B cell (primary cell): Measurements from ENCODE around the gene AHRR. TPM values are rescaled to one million over a fixed set of nuclear protein-coding genes. Genes with fewer than 3 reads are reported as not detected.
"Not testable (repeated sequence)": the region's sequence is repeated elsewhere in the genome, so short reads cannot be mapped to it uniquely, and the experiment has no call there.

Experiments used
- ATAC-seq: fragments of 200-7000 bp; cut with Tn5 transposase; one replicate; pipeline ENCODE4 v1.10.0; 2021; ENCODE audit warnings: low read depth, mild to moderate bottlenecking, moderate number of reproducible peaks, moderate library complexity
- CTCF ChIA-PET: fragments of 350-600 bp; sonication (Branson Sonifier 250); formaldehyde crosslinking; loops from one replicate; lab custom pipeline; 2021; ENCODE audit warnings: antibody characterized with exemption, inconsistent platforms; lab: Charles Lee
- POLR2A ChIA-PET: fragments of 350-600 bp; sonication (Branson Sonifier 250); formaldehyde crosslinking; loops from one replicate; lab custom pipeline; 2021; ENCODE audit warnings: antibody characterized with exemption; lab: Charles Lee
- DNase-seq: peaks from one replicate; pipeline ENCODE4 v3.0.0; 2013
- H2AFZ ChIP-seq: 2 replicates; pipeline ENCODE4 v1.6.1; 2012; ENCODE audit warnings: mild to moderate bottlenecking, low read depth, low read length; ENCODE audit not compliant: insufficient read depth, poor library complexity, severe bottlenecking
- H3K27ac ChIP-seq, 2 donors: 1 replicate in 1 of 2; 2 replicates in 1 of 2; pipeline ENCODE4 v1.5.1; 2012 to 2013; ENCODE audit warnings: low read length in 2 of 2, mild to moderate bottlenecking in 2 of 2, moderate library complexity in 1 of 2
- H3K27me3 ChIP-seq, 4 experiments: fragments of 200-600 bp in 1 of 4; sonication (generic) in 1 of 4; replicated peaks in 1 of 4; 1 replicate in 2 of 4; 2 replicates in 2 of 4; pipeline versions ENCODE4 v1.6.1 to v1.7.0; 2013 to 2016; ENCODE audit warnings: low read length in 3 of 4, mild to moderate bottlenecking in 2 of 4, mixed read lengths in 1 of 4, moderate library complexity in 1 of 4; ENCODE audit not compliant: insufficient read depth in 4 of 4, control insufficient read depth in 3 of 4; ENCODE audit errors: control extremely low read depth in 1 of 4
- H3K36me3 ChIP-seq, 2 experiments: replicated peaks in 1 of 2; 1 replicate in 1 of 2; 2 replicates in 1 of 2; pipeline versions ENCODE4 v1.6.1 to v1.7.1; 2013; ENCODE audit warnings: low read length in 1 of 2; ENCODE audit not compliant: insufficient read depth in 2 of 2, control insufficient read depth in 1 of 2; ENCODE audit errors: control extremely low read depth in 1 of 2, extremely low read depth in 1 of 2
- H3K4me1 ChIP-seq, 2 donors: fragments of 200-600 bp in 1 of 2; sonication (generic) in 1 of 2; 1 replicate in 1 of 2; 2 replicates in 1 of 2; pipeline versions ENCODE4 v1.5.1 to v1.6.1; 2013 to 2017; ENCODE audit warnings: low read length in 2 of 2; ENCODE audit not compliant: control insufficient read depth in 2 of 2, insufficient read depth in 2 of 2
- H3K4me2 ChIP-seq: replicated peaks from 2 replicates; pipeline ENCODE3; 2012; ENCODE audit warnings: mild to moderate bottlenecking, low read depth, low read length; ENCODE audit not compliant: poor library complexity, severe bottlenecking
- H3K4me3 ChIP-seq, 5 experiments: fragments of 200-600 bp in 1 of 5; sonication (generic) in 1 of 5; 1 replicate in 3 of 5; 2 replicates in 2 of 5; pipeline versions ENCODE4 v1.5.1 to v1.7.0; 2011 to 2016; ENCODE audit warnings: low read length in 4 of 5, mild to moderate bottlenecking in 4 of 5, low read depth in 2 of 5, control low read depth in 1 of 5, moderate library complexity in 1 of 5; ENCODE audit not compliant: insufficient read depth in 1 of 5; ENCODE audit errors: control extremely low read depth in 1 of 5, extremely low read depth in 1 of 5
- H3K79me2 ChIP-seq: fragments of 200-600 bp; sonication (generic); one replicate; pipeline ENCODE4 v1.6.0; 2016; ENCODE audit warnings: low read length; ENCODE audit not compliant: control insufficient read depth, insufficient read depth
- H3K9ac ChIP-seq: fragments of 200-600 bp; sonication (generic); 2 replicates; pipeline ENCODE4 v1.6.1; 2017; ENCODE audit warnings: mild to moderate bottlenecking, low read length, moderate library complexity
- H3K9me3 ChIP-seq, 3 donors: one replicate each; pipeline versions ENCODE4 v1.6.1 to v1.7.1; 2013; ENCODE audit warnings: low read length in 2 of 3; ENCODE audit not compliant: control insufficient read depth in 2 of 3, insufficient read depth in 1 of 3; ENCODE audit errors: control extremely low read depth in 1 of 3
- H4K20me1 ChIP-seq: 2 replicates; pipeline ENCODE4 v1.6.0; 2012; ENCODE audit warnings: mild to moderate bottlenecking, low read length; ENCODE audit not compliant: insufficient read depth, control insufficient read depth, poor library complexity, severe bottlenecking
- H3K27ac Mint-ChIP-seq: one replicate; pipeline ENCODE4 v1.8.0; 2021; ENCODE audit warnings: mixed read lengths
- H3K27me3 Mint-ChIP-seq: one replicate; pipeline ENCODE4 v1.8.0; 2021; ENCODE audit warnings: mixed read lengths
- H3K4me1 Mint-ChIP-seq: one replicate; pipeline ENCODE4 v1.8.0; 2021; ENCODE audit warnings: mixed read lengths
- H3K4me3 Mint-ChIP-seq: one replicate; pipeline ENCODE4 v1.8.0; 2021; ENCODE audit warnings: mixed read lengths
- H3K9me3 Mint-ChIP-seq: one replicate; pipeline ENCODE4 v1.8.0; 2022; ENCODE audit warnings: mixed read lengths; ENCODE audit not compliant: insufficient read depth
- EZH2 ChIP-seq: IDR thresholded peaks from 2 replicates; pipeline ENCODE4 v1.6.1; 2012; ENCODE audit warnings: borderline replicate concordance, low read depth, mild to moderate bottlenecking, moderate library complexity, low read length; ENCODE audit not compliant: insufficient read depth, poor library complexity, severe bottlenecking
- WGBS: methylation state at CpG from one replicate; pipeline ENCODE4 v1.1.5; 2013; ENCODE audit warnings: missing lambda C conversion rate; ENCODE audit not compliant: insufficient coverage; 5-methylcytosine and 5-hydroxymethylcytosine counted together
- intact Hi-C: fragments of 100-400 bp; cut with micrococcal nuclease; formaldehyde crosslinking; loops from one replicate; pipeline ENCODE4 v1.10.0; 2022
- polyA plus RNA-seq: library from polyadenylated mRNA; depleted of rRNA; stranded (reverse); fragments of >200 nt; gene quantifications from 2 replicates; pipeline ENCODE4 v1.2.3, GENCODE V29; 2012
- total RNA-seq, 2 donors: library from RNA; stranded (reverse); fragments of 120-200 nt in 1 of 2; gene quantifications; 1 replicate in 1 of 2; 2 replicates in 1 of 2; pipeline versions ENCODE4 v1.2.3 to v1.2.4, GENCODE V29; 2013 to 2022
- TF ChIP-seq, protein P1 (sequence below): fragments of 200-600 bp; IDR thresholded peaks from one replicate; pipeline ENCODE4 v1.8.0; 2022; ENCODE audit warnings: antibody characterized with exemption, mild to moderate bottlenecking

AHRR gene
- total and polyA plus RNA-seq, 2 donors (not counting 1 experiment from before 2014, with no cell fraction given) = 0.13 to 1.7 TPM

- Histone ChIP-seq H2AFZ (no peak overlapping the region), H3K27me3 (peaks cover 0 to 16% (median 1%) of the 10 kb centered on the region in 4 experiments), H4K20me1 (no peaks in the 10 kb centered on the region), H3K4me1 (no peaks in the 10 kb centered on the region), H3K9me3 (peaks cover 1 to 26% (median 12%) of the 10 kb centered on the region in 3 donors), H3K4me2 (no peak overlapping the region), H3K36me3 (no peaks in the 10 kb centered on the region), H3K79me2 (no peaks in the 10 kb centered on the region), H3K9ac (no peak overlapping the region), H3K4me3 (no peak overlapping the region), H3K27ac (no peak overlapping the region)
- Mint-ChIP-seq H3K27me3 (peaks cover 21% of the 10 kb centered on the region), H3K4me1 (no peaks in the 10 kb centered on the region), H3K9me3 (peaks cover 3% of the 10 kb centered on the region), H3K4me3 (no peak overlapping the region), H3K27ac (no peak overlapping the region)
- TF ChIP-seq, protein P1, sequence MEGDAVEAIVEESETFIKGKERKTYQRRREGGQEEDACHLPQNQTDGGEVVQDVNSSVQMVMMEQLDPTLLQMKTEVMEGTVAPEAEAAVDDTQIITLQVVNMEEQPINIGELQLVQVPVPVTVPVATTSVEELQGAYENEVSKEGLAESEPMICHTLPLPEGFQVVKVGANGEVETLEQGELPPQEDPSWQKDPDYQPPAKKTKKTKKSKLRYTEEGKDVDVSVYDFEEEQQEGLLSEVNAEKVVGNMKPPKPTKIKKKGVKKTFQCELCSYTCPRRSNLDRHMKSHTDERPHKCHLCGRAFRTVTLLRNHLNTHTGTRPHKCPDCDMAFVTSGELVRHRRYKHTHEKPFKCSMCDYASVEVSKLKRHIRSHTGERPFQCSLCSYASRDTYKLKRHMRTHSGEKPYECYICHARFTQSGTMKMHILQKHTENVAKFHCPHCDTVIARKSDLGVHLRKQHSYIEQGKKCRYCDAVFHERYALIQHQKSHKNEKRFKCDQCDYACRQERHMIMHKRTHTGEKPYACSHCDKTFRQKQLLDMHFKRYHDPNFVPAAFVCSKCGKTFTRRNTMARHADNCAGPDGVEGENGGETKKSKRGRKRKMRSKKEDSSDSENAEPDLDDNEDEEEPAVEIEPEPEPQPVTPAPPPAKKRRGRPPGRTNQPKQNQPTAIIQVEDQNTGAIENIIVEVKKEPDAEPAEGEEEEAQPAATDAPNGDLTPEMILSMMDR = no peak
- ATAC-seq (no peak), DNase-seq (no peak)
- CTCF ChIA-PET = no interaction called here
- POLR2A ChIA-PET = no interaction called here
- intact Hi-C loops = no loop called here
These were observed 61.6 kb downstream of the AHRR start for GRCh38 chr5:383066-383465.

GRCh38 chr5:383621-384020 is 62.1 kb downstream of the AHRR start:
- H3K4me3 Mint-ChIP-seq = no peak overlapping the region
- ATAC-seq = no peak
- no peak overlapping the region for H2AFZ ChIP-seq
- H3K4me2 ChIP-seq = no peak overlapping the region
- H3K9ac ChIP-seq = no peak overlapping the region
- intact Hi-C loops = no loop called here
- H3K27me3 ChIP-seq = peaks cover 0 to 21% (median 3%) of the 10 kb centered on the region in 4 experiments
- WGBS = no CpG with 5 or more reads among the region's 3 CpGs
- no peaks in the 10 kb centered on the region for H3K36me3 ChIP-seq
- H3K4me1 Mint-ChIP-seq = no peaks in the 10 kb centered on the region
- H3K27ac ChIP-seq = no peak overlapping the region
- H3K4me3 ChIP-seq = no peak overlapping the region
- H3K79me2 ChIP-seq = no peaks in the 10 kb centered on the region
- peaks cover 1 to 31% (median 12%) of the 10 kb centered on the region in 3 donors for H3K9me3 ChIP-seq
- TF ChIP-seq, protein P1 = no peak
- TF ChIP-seq EZH2 = no peak
- ChIA-PET POLR2A (no interaction called here), CTCF (no interaction called here)
- H3K4me1 ChIP-seq = no peaks in the 10 kb centered on the region
- peaks cover 3% of the 10 kb centered on the region for H3K9me3 Mint-ChIP-seq
- H3K27me3 Mint-ChIP-seq = peaks cover 25% of the 10 kb centered on the region
- no peak overlapping the region for H3K27ac Mint-ChIP-seq
- no peak for DNase-seq
- no peaks in the 10 kb centered on the region for H4K20me1 ChIP-seq

GRCh38 chr5:384576-384975 is 63.1 kb downstream of the AHRR start:
- H3K9me3 Mint-ChIP-seq, intact Hi-C loops, H3K4me3 ChIP-seq, H3K4me1 ChIP-seq, H2AFZ ChIP-seq, POLR2A ChIA-PET, CTCF ChIA-PET, H3K4me2 ChIP-seq, H3K27ac Mint-ChIP-seq, H3K27ac ChIP-seq, H3K79me2 ChIP-seq, H3K4me3 Mint-ChIP-seq, ATAC-seq, H3K9ac ChIP-seq, H3K4me1 Mint-ChIP-seq, H4K20me1 ChIP-seq, H3K36me3 ChIP-seq, DNase-seq: not testable (repeated sequence)
- WGBS = 100% methylated on average over 5 of the region's 7 CpGs
- Histone ChIP-seq H3K27me3 (peaks cover 0 to 29% (median 4%) of the 10 kb centered on the region in 4 experiments), H3K9me3 (peaks cover 1 to 34% (median 12%) of the 10 kb centered on the region in 3 donors)
- H3K27me3 Mint-ChIP-seq = peaks cover 21% of the 10 kb centered on the region
